ENCODE measurements around the gene ADGRL3. TPM values are rescaled to one million over a fixed set of nuclear protein-coding genes. Genes with fewer than 3 reads are reported as not detected.

The ADGRL3 gene
- total RNA-seq, 4 donors from 2014 or later, result 2.2 to 10.0 (median 4.6) TPM

- Histone ChIP-seq H3K27ac (no peak overlapping the region), H3K4me1 (no peaks in the 10 kb centered on the region), H3K4me3 (no peak overlapping the region), H3K9me3 (no peaks in the 10 kb centered on the region), H3K36me3 (no peaks in the 10 kb centered on the region), H3K27me3 (no peaks in the 10 kb centered on the region)
- TF ChIP-seq POLR2A (IDR thresholded peaks at IDR 0.05), result no peak
- TF ChIP-seq EP300 (IDR thresholded peaks at IDR 0.05; ENCODE audit: low read depth), result no peak
- no peak for TF ChIP-seq CTCF (IDR thresholded peaks at IDR 0.05)
- TF ChIP-seq POLR2AphosphoS5 (IDR thresholded peaks at IDR 0.05), result no peak
- in situ Hi-C loops (cut with MboI; ENCODE audit: low pct_ligation_motif_present in 1 of 4, low pct_unique_long_range_greater_than_20kb in 1 of 4, low sequenced_read_pairs in 3 of 4), result no loop called here
- intact Hi-C loops (cut with DNase I; ENCODE audit: low total_unique reads), result no loop called here
- no peak for DNase-seq
Observed at GRCh38 chr4:61614231-61614630, 414.1 kb downstream of the ADGRL3 start.

- intact Hi-C loops (cut with DNase I; ENCODE audit: low total_unique reads) (no loop called here), in situ Hi-C loops (cut with MboI; ENCODE audit: low pct_ligation_motif_present in 1 of 4, low pct_unique_long_range_greater_than_20kb in 1 of 4, low sequenced_read_pairs in 3 of 4) (no loop called here)
- Histone ChIP-seq H3K27ac (no peak overlapping the region), H3K4me3 (no peak overlapping the region), H3K27me3 (no peaks in the 10 kb centered on the region), H3K9me3 (no peaks in the 10 kb centered on the region), H3K36me3 (no peaks in the 10 kb centered on the region), H3K4me1 (peaks cover 0 to 2% (median 0%) of the 10 kb centered on the region in 4 donors)
- peak in 1 of 5 experiments; percentile 11 for TF ChIP-seq CTCF (IDR thresholded peaks at IDR 0.05)
- no peak for TF ChIP-seq POLR2A (IDR thresholded peaks at IDR 0.05)
- TF ChIP-seq EP300 (IDR thresholded peaks at IDR 0.05; ENCODE audit: low read depth), result no peak
- DNase-seq, result no peak
- WGBS, 2 donors (ENCODE audit: low coverage in 1 of 2), result 59 to 71% methylated on average over 4 of the region's 4 CpGs
Observed at GRCh38 chr4:61619528-61619927, 419.4 kb downstream of the ADGRL3 start.

GRCh38 chr4:61628282-61628681 lies 428.2 kb downstream of the ADGRL3 start:
- H3K27me3 ChIP-seq, result no peaks in the 10 kb centered on the region
- no peak overlapping the region for H3K4me3 ChIP-seq
- 57 to 86% methylated on average over 1 of the region's 1 CpG for WGBS, 2 donors (ENCODE audit: low coverage in 1 of 2)
- DNase-seq, result no peak
- no peak overlapping the region for H3K27ac ChIP-seq
- peaks cover 0 to 9% (median 5%) of the 10 kb centered on the region in 4 donors for H3K4me1 ChIP-seq
- intact Hi-C loops (cut with DNase I; ENCODE audit: low total_unique reads) (no loop called here), in situ Hi-C loops (cut with MboI; ENCODE audit: low pct_ligation_motif_present in 1 of 4, low pct_unique_long_range_greater_than_20kb in 1 of 4, low sequenced_read_pairs in 3 of 4) (no loop called here)
- no peak for TF ChIP-seq POLR2A (IDR thresholded peaks at IDR 0.05)
- TF ChIP-seq EP300 (IDR thresholded peaks at IDR 0.05; ENCODE audit: low read depth), result no peak
- TF ChIP-seq POLR2AphosphoS5 (IDR thresholded peaks at IDR 0.05), result no peak
- TF ChIP-seq CTCF (IDR thresholded peaks at IDR 0.05), result no peak
- H3K9me3 ChIP-seq, result no peaks in the 10 kb centered on the region
- no peaks in the 10 kb centered on the region for H3K36me3 ChIP-seq

- Histone ChIP-seq H3K36me3 (no peaks in the 10 kb centered on the region), H3K27me3 (no peaks in the 10 kb centered on the region), H3K27ac (no peak overlapping the region), H3K9me3 (no peaks in the 10 kb centered on the region), H3K4me3 (no peak overlapping the region), H3K4me1 (peaks cover 0 to 9% (median 5%) of the 10 kb centered on the region in 4 donors)
- TF ChIP-seq POLR2A (IDR thresholded peaks at IDR 0.05) (no peak), POLR2AphosphoS5 (IDR thresholded peaks at IDR 0.05) (no peak), EP300 (IDR thresholded peaks at IDR 0.05; ENCODE audit: low read depth) (no peak), CTCF (IDR thresholded peaks at IDR 0.05) (no peak)
- WGBS, 2 donors (ENCODE audit: low coverage in 1 of 2), result 36 to 56% methylated on average over 1 of the region's 1 CpG
- in situ Hi-C loops (cut with MboI; ENCODE audit: low pct_ligation_motif_present in 1 of 4, low pct_unique_long_range_greater_than_20kb in 1 of 4, low sequenced_read_pairs in 3 of 4) (no loop called here), intact Hi-C loops (cut with DNase I; ENCODE audit: low total_unique reads) (no loop called here)
- DNase-seq, result no peak
Observed at GRCh38 chr4:61628727-61629126, 428.6 kb downstream of the ADGRL3 start.

Measured in transverse colon (tissue), 4 donors.